ENCODE measurements around the gene KCNA2.

Gene KCNA2

GRCh38 chr1:110628323-110629105 is 22.4 kb upstream of the KCNA2 start:
- no peak for DNase-seq (ENCODE audit: low spot score)

- DNase-seq (ENCODE audit: low spot score) = no peak
Measured at GRCh38 chr1:110627764-110628163, 21.6 kb upstream of the KCNA2 start.

- DNase-seq (ENCODE audit: low spot score) = no peak
Measured at GRCh38 chr1:110626889-110627288, 20.7 kb upstream of the KCNA2 start.

- no peak for DNase-seq (ENCODE audit: low spot score)
Measured at GRCh38 chr1:110620686-110621085, 14.5 kb upstream of the KCNA2 start.

GRCh38 chr1:110620250-110620615 is 14.1 kb upstream of the KCNA2 start:
- no peak for DNase-seq (ENCODE audit: low spot score)

GRCh38 chr1:110619412-110620249 is 13.5 kb upstream of the KCNA2 start:
- DNase-seq (ENCODE audit: low spot score) = peak; percentile 84

GRCh38 chr1:110618668-110619067 is 12.5 kb upstream of the KCNA2 start:
- no peak for DNase-seq (ENCODE audit: low spot score)

- DNase-seq (ENCODE audit: low spot score) = no peak
Measured at GRCh38 chr1:110617589-110617988, 11.4 kb upstream of the KCNA2 start.

- no peak for DNase-seq (ENCODE audit: low spot score)
Measured at GRCh38 chr1:110617116-110617515, 11.0 kb upstream of the KCNA2 start.

GRCh38 chr1:110616587-110616986 is 10.4 kb upstream of the KCNA2 start:
- no peak for DNase-seq (ENCODE audit: low spot score)

GRCh38 chr1:110615548-110616130 is 9.5 kb upstream of the KCNA2 start:
- DNase-seq (ENCODE audit: low spot score) = peak; percentile 83

- DNase-seq (ENCODE audit: low spot score) = no peak
Measured at GRCh38 chr1:110612060-110612745, 6.0 kb upstream of the KCNA2 start.

- no peak for DNase-seq (ENCODE audit: low spot score)
Measured at GRCh38 chr1:110610696-110611286, 4.6 kb upstream of the KCNA2 start.

GRCh38 chr1:110610084-110610483 is 3.9 kb upstream of the KCNA2 start:
- DNase-seq (ENCODE audit: low spot score) = no peak

- no peak for DNase-seq (ENCODE audit: low spot score)
Measured at GRCh38 chr1:110608247-110608646, 2.1 kb upstream of the KCNA2 start.

GRCh38 chr1:110607536-110608230 is 1.5 kb upstream of the KCNA2 start:
- DNase-seq (ENCODE audit: low spot score) = no peak

- DNase-seq (ENCODE audit: low spot score) = peak; percentile 21
Measured at GRCh38 chr1:110606657-110607535, 738 bp upstream of the KCNA2 start.

GRCh38 chr1:110605446-110605845 is 712 bp downstream of the KCNA2 start:
- DNase-seq (ENCODE audit: low spot score) = no peak

GRCh38 chr1:110604586-110605148 is 1.5 kb downstream of the KCNA2 start:
- DNase-seq (ENCODE audit: low spot score) = no peak

GRCh38 chr1:110603058-110603457 is 3.1 kb downstream of the KCNA2 start:
- DNase-seq (ENCODE audit: low spot score) = no peak

Data from GM03348 (cell line).